ENCODE data around the gene PCDHGA10. TPM values are rescaled to one million over a fixed set of nuclear protein-coding genes. Genes with fewer than 3 reads are reported as not detected.

PCDHGA10 gene
- polyA plus RNA-seq, 1 donor from 2014 or later = 7.3 TPM

DNA sequence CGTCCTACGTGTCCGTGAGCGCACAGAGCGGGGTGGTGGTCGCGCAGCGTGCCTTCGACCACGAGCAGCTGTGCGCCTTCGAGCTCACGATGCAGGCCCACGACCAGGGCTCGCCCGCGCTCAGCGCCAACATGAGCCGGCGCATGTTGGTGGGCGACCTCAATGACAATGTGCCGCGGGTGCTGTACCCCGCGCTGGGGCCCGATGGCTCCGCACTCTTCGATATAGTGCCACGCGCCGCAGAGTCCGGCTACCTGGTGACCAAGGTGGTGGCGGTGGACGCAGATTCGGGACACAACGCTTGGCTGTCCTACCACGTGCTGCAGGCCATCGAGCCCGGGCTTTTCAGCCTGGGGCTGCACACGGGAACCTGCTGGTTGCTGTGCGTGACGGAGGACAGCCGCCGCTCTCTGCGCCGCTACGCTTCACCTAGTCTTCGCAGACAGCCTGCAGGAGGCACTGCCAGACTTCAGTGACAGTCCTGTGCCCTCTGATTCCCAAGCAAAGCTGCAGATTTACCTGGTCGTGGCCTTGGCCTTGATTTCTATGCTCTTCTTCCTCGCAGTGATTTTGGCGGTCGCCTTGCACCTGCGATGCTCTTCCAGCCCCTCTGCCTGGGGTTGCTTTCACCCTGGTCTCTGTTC lies 15.1 kb downstream of the PCDHGA10 start:
- Histone ChIP-seq H3K9me3 (ENCODE audit: low read length) (peaks cover 80% of the 10 kb centered on the region), H2AFZ (ENCODE audit: low read depth, low read length) (no peak overlapping the region), H3K4me2 (ENCODE audit: low read length) (no peak overlapping the region), H4K20me1 (ENCODE audit: insufficient read depth) (no peaks in the 10 kb centered on the region), H3K9ac (ENCODE audit: low read length) (no peak overlapping the region), H3K27me3 (ENCODE audit: insufficient read depth, low read depth, low read length) (no peaks in the 10 kb centered on the region), H3K9me2 (ENCODE audit: insufficient read depth, low read length) (no peaks in the 10 kb centered on the region), H3K36me3 (ENCODE audit: insufficient read depth, low read length) (peaks cover 71% of the 10 kb centered on the region), H3K27ac (ENCODE audit: low read length) (no peak overlapping the region), H3F3A (ENCODE audit: insufficient read depth, low read length, poor library complexity, severe bottlenecking) (no peaks in the 10 kb centered on the region), H3K79me2 (replicated peaks; ENCODE audit: insufficient read depth, low read length) (peaks cover 37% of the 10 kb centered on the region), H3K4me3 (ENCODE audit: low read length) (peak overlapping the region; percentile 13)
- no peak for TF ChIP-seq SMC3 (conservative IDR thresholded peaks at IDR 0.05; ENCODE audit: poor library complexity)
- no peak for TF ChIP-seq TAF1 (IDR thresholded peaks at IDR 0.05; ENCODE audit: low read depth)
- TF ChIP-seq EZH2 (IDR thresholded peaks at IDR 0.05; ENCODE audit: borderline replicate concordance, insufficient read depth, low read length, poor library complexity, severe bottlenecking) = no peak
- TF ChIP-seq RAD21 (conservative IDR thresholded peaks at IDR 0.05) = no peak
- TF ChIP-seq MXI1 (conservative IDR thresholded peaks at IDR 0.05; ENCODE audit: poor library complexity, severe bottlenecking) = no peak
- TF ChIP-seq, protein P1, sequence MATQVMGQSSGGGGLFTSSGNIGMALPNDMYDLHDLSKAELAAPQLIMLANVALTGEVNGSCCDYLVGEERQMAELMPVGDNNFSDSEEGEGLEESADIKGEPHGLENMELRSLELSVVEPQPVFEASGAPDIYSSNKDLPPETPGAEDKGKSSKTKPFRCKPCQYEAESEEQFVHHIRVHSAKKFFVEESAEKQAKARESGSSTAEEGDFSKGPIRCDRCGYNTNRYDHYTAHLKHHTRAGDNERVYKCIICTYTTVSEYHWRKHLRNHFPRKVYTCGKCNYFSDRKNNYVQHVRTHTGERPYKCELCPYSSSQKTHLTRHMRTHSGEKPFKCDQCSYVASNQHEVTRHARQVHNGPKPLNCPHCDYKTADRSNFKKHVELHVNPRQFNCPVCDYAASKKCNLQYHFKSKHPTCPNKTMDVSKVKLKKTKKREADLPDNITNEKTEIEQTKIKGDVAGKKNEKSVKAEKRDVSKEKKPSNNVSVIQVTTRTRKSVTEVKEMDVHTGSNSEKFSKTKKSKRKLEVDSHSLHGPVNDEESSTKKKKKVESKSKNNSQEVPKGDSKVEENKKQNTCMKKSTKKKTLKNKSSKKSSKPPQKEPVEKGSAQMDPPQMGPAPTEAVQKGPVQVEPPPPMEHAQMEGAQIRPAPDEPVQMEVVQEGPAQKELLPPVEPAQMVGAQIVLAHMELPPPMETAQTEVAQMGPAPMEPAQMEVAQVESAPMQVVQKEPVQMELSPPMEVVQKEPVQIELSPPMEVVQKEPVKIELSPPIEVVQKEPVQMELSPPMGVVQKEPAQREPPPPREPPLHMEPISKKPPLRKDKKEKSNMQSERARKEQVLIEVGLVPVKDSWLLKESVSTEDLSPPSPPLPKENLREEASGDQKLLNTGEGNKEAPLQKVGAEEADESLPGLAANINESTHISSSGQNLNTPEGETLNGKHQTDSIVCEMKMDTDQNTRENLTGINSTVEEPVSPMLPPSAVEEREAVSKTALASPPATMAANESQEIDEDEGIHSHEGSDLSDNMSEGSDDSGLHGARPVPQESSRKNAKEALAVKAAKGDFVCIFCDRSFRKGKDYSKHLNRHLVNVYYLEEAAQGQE (IDR thresholded peaks at IDR 0.05; ENCODE audit: borderline replicate concordance) = no peak
- no peak for TF ChIP-seq EP300 (conservative IDR thresholded peaks at IDR 0.05; ENCODE audit: poor library complexity, severe bottlenecking)
- TF ChIP-seq, protein P2, sequence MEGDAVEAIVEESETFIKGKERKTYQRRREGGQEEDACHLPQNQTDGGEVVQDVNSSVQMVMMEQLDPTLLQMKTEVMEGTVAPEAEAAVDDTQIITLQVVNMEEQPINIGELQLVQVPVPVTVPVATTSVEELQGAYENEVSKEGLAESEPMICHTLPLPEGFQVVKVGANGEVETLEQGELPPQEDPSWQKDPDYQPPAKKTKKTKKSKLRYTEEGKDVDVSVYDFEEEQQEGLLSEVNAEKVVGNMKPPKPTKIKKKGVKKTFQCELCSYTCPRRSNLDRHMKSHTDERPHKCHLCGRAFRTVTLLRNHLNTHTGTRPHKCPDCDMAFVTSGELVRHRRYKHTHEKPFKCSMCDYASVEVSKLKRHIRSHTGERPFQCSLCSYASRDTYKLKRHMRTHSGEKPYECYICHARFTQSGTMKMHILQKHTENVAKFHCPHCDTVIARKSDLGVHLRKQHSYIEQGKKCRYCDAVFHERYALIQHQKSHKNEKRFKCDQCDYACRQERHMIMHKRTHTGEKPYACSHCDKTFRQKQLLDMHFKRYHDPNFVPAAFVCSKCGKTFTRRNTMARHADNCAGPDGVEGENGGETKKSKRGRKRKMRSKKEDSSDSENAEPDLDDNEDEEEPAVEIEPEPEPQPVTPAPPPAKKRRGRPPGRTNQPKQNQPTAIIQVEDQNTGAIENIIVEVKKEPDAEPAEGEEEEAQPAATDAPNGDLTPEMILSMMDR (IDR thresholded peaks at IDR 0.05; ENCODE audit: poor library complexity, severe bottlenecking) = no peak

DNA sequence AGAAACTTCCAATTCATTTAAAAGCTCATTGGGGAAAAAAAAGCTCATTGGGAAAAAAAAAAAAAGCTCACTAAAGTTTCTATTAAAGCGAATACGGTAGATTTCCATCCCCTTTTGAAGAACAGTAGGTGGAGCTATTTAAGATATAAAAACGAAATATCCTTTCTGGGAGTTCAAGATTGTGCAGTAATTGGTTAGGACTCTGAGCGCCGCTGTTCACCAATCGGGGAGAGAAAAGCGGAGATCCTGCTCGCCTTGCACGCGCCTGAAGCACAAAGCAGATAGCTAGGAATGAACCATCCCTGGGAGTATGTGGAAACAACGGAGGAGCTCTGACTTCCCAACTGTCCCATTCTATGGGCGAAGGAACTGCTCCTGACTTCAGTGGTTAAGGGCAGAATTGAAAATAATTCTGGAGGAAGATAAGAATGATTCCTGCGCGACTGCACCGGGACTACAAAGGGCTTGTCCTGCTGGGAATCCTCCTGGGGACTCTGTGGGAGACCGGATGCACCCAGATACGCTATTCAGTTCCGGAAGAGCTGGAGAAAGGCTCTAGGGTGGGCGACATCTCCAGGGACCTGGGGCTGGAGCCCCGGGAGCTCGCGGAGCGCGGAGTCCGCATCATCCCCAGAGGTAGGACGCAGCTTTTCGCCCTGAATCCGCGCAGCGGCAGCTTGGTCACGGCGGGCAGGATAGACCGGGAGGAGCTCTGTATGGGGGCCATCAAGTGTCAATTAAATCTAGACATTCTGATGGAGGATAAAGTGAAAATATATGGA lies 17.7 kb downstream of the PCDHGA10 start, which contains the start of gene PCDHGA12:
TSS of gene PCDHGA12 (plus strand) at position 176 of the 782 bp plus-strand sequence. CDS start at position 429, 253 bp downstream.
- TF ChIP-seq SMC3 (conservative IDR thresholded peaks at IDR 0.05; ENCODE audit: poor library complexity) (no peak), MXI1 (conservative IDR thresholded peaks at IDR 0.05; ENCODE audit: poor library complexity, severe bottlenecking) (no peak), POLR2AphosphoS5 (IDR thresholded peaks at IDR 0.05) (no peak), EP300 (conservative IDR thresholded peaks at IDR 0.05; ENCODE audit: poor library complexity, severe bottlenecking) (no peak), RAD21 (conservative IDR thresholded peaks at IDR 0.05) (no peak), TAF1 (IDR thresholded peaks at IDR 0.05; ENCODE audit: low read depth) (no peak), EZH2 (IDR thresholded peaks at IDR 0.05; ENCODE audit: borderline replicate concordance, insufficient read depth, low read length, poor library complexity, severe bottlenecking) (no peak)
- TF ChIP-seq, protein P1 (IDR thresholded peaks at IDR 0.05; ENCODE audit: borderline replicate concordance) = no peak
- TF ChIP-seq, protein P2 (IDR thresholded peaks at IDR 0.05; ENCODE audit: poor library complexity, severe bottlenecking) = no peak
- H3K36me3 ChIP-seq (ENCODE audit: insufficient read depth, low read length) = peaks cover 50% of the 10 kb centered on the region

More for the DNA sequence above, 17.7 kb downstream of the PCDHGA10 start, which contains the start of gene PCDHGA12:
- Histone ChIP-seq H2AFZ (ENCODE audit: low read depth, low read length) (no peak within 1 kb of the TSS), H3K27ac (ENCODE audit: low read length) (no peak within 1 kb of the TSS), H3K27me3 (ENCODE audit: insufficient read depth, low read depth, low read length) (no peaks in the 10 kb centered on the region), H4K20me1 (ENCODE audit: insufficient read depth) (no peaks in the 10 kb centered on the region), H3K79me2 (replicated peaks; ENCODE audit: insufficient read depth, low read length) (peaks cover 23% of the 10 kb centered on the region), H3K4me2 (ENCODE audit: low read length) (no peak within 1 kb of the TSS), H3F3A (ENCODE audit: insufficient read depth, low read length, poor library complexity, severe bottlenecking) (no peaks in the 10 kb centered on the region), H3K9me2 (ENCODE audit: insufficient read depth, low read length) (no peaks in the 10 kb centered on the region), H3K9ac (ENCODE audit: low read length) (no peak within 1 kb of the TSS), H3K9me3 (ENCODE audit: low read length) (peaks cover 68% of the 10 kb centered on the region), H3K4me3 (ENCODE audit: low read length) (peak within 1 kb of the TSS; percentile 13)
